Gastroesophageal sphincter (tissue), 3 donors: ENCODE results near the gene REEP2.
"Not testable (repeated sequence)": the region's sequence is repeated elsewhere in the genome, so short reads cannot be mapped to it uniquely, and the experiment has no call there.

Source experiments
- CTCF ChIP-seq, 4 experiments: fragments of 200-600 bp in 2 of 4; fragments of 450-650 bp in 2 of 4; sonication (generic) in 1 of 4; IDR thresholded peaks; one replicate each; pipeline ENCODE4 v1.5.1; 2017 to 2019; ENCODE audit warnings: antibody characterized with exemption in 4 of 4, mild to moderate bottlenecking in 2 of 4, moderate library complexity in 2 of 4
- EP300 ChIP-seq: sonication (generic); formaldehyde crosslinking; IDR thresholded peaks from one replicate; pipeline ENCODE4 v1.6.1; 2017; ENCODE audit warnings: antibody characterized with exemption, mild to moderate bottlenecking
- POLR2A ChIP-seq, 2 donors: fragments of 450-650 bp; IDR thresholded peaks; one replicate each; pipeline ENCODE4 v1.6.1; 2017; ENCODE audit warnings: antibody characterized with exemption in 2 of 2, mild to moderate bottlenecking in 2 of 2, moderate library complexity in 1 of 2
- POLR2AphosphoS5 ChIP-seq: sonication (generic); formaldehyde crosslinking; IDR thresholded peaks from one replicate; pipeline ENCODE4 v1.6.1; 2017; ENCODE audit warnings: antibody characterized with exemption

DNA sequence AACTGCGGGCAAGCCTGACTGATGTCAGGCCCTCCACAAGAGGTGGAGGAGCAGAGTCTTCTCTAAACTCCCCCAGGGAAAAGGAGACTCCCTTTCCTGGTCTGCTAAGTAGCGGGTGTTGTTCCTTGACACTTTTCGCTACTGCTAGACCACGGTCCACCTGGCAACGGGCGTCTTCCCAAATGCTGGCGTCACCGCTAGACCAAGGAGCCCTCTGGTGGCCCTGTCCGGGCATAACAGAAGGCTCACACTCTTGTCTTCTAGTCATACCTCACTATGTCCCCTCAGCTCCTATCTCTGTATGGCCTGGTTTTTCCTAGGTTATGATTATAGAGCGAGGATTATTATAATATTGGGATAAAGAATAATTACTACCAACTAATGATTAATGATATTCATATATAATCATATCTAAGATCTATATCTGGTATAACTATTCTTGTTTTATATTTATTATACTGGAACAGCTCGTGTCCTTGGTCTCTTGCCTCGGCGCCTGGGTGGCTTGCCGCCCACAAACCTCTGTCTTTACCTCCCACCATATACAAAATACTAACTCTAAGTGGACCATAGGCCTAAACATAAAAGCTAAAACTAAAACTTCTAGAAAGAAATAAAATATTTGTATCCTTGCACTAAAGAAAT is 27.7 kb upstream of the REEP2 start:
- TF ChIP-seq CTCF (IDR thresholded peaks at IDR 0.05), result peak; percentile 33 to 68 (median 62)
- not testable (repeated sequence) for TF ChIP-seq POLR2A (IDR thresholded peaks at IDR 0.05); POLR2AphosphoS5; EP300
